H9 (cell line): ENCODE results near the gene SDHC. TPM values are rescaled to one million over a fixed set of nuclear protein-coding genes. Genes with fewer than 3 reads are reported as not detected.

Experiments used
- DNase-seq: peaks from one replicate; pipeline ENCODE4 v3.0.0-alpha.2; 2017
- H2AFZ ChIP-seq: one replicate; pipeline ENCODE4 v1.6.1; 2013; ENCODE audit warnings: mild to moderate bottlenecking, low read length, control low read depth, moderate library complexity
- H2AK5ac ChIP-seq: 2 replicates; pipeline ENCODE4 v1.6.1; 2013; ENCODE audit warnings: low read length, control low read depth, mixed read lengths; ENCODE audit not compliant: insufficient read length
- H2BK120ac ChIP-seq: one replicate; pipeline ENCODE4 v1.6.1; 2013; ENCODE audit warnings: low read depth, mild to moderate bottlenecking, low read length, control low read depth, inconsistent platforms; ENCODE audit not compliant: poor library complexity, severe bottlenecking
- H2BK12ac ChIP-seq: 2 replicates; pipeline ENCODE4 v1.6.1; 2013; ENCODE audit warnings: low read length, control low read depth, mixed read lengths, low read depth; ENCODE audit not compliant: insufficient read length
- H2BK15ac ChIP-seq: 2 replicates; pipeline ENCODE4 v1.6.1; 2013; ENCODE audit warnings: low read depth, low read length, control low read depth
- H2BK20ac ChIP-seq: one replicate; pipeline ENCODE4 v1.6.1; 2013; ENCODE audit warnings: low read depth, mild to moderate bottlenecking, low read length, control low read depth, inconsistent platforms; ENCODE audit not compliant: poor library complexity, severe bottlenecking
- H2BK5ac ChIP-seq: 2 replicates; pipeline ENCODE4 v1.6.1; 2013; ENCODE audit warnings: low read length, control low read depth, mixed read lengths; ENCODE audit not compliant: insufficient read length
- H3K14ac ChIP-seq: 2 replicates; pipeline ENCODE4 v1.6.1; 2013; ENCODE audit warnings: low read length, control low read depth; ENCODE audit not compliant: insufficient read depth
- H3K18ac ChIP-seq: 2 replicates; pipeline ENCODE4 v1.6.1; 2013; ENCODE audit warnings: low read depth, mild to moderate bottlenecking, mixed read lengths, low read length, control low read depth; ENCODE audit not compliant: insufficient read length
- H3K23ac ChIP-seq: 2 replicates; pipeline ENCODE4 v1.6.1; 2013; ENCODE audit warnings: low read length, control low read depth, mixed read lengths, low read depth; ENCODE audit not compliant: insufficient read length
- H3K23me2 ChIP-seq: 2 replicates; pipeline ENCODE4 v1.6.1; 2013; ENCODE audit warnings: low read depth, mild to moderate bottlenecking, mixed read lengths, low read length, control low read depth; ENCODE audit not compliant: insufficient read length, poor library complexity, severe bottlenecking
- H3K27ac ChIP-seq: 2 replicates; pipeline ENCODE4 v1.5.1; 2013; ENCODE audit warnings: low read length, control low read depth, mixed read lengths, low read depth; ENCODE audit not compliant: insufficient read length
- H3K27me3 ChIP-seq: 2 replicates; pipeline ENCODE4 v1.6.1; 2013; ENCODE audit warnings: low read length, control low read depth, inconsistent platforms; ENCODE audit not compliant: insufficient read depth
- H3K4ac ChIP-seq: 2 replicates; pipeline ENCODE4 v1.6.1; 2013; ENCODE audit warnings: low read depth, mild to moderate bottlenecking, control low read depth, inconsistent platforms, low read length, moderate library complexity
- H3K4me1 ChIP-seq: 2 replicates; pipeline ENCODE4 v1.6.1; 2013; ENCODE audit warnings: low read length, control low read depth, inconsistent platforms; ENCODE audit not compliant: insufficient read depth
- H3K4me2 ChIP-seq: 2 replicates; pipeline ENCODE4 v1.6.1; 2013; ENCODE audit warnings: low read length, control low read depth, mixed read lengths; ENCODE audit not compliant: insufficient read length, insufficient read depth
- H3K56ac ChIP-seq: 2 replicates; pipeline ENCODE4 v1.6.1; 2013; ENCODE audit warnings: low read depth, mild to moderate bottlenecking, mixed read lengths, low read length, control low read depth; ENCODE audit not compliant: insufficient read length
- H3K79me1 ChIP-seq: 2 replicates; pipeline ENCODE4 v1.6.1; 2013; ENCODE audit warnings: low read depth, mild to moderate bottlenecking, moderate library complexity, low read length, control low read depth, inconsistent platforms; ENCODE audit not compliant: insufficient read depth, poor library complexity, severe bottlenecking
- H3K79me2 ChIP-seq: 2 replicates; pipeline ENCODE4 v1.6.1; 2013; ENCODE audit warnings: low read length, control low read depth, inconsistent platforms; ENCODE audit not compliant: insufficient read depth
- H3K9ac ChIP-seq: 2 replicates; pipeline ENCODE4 v1.6.1; 2013; ENCODE audit warnings: low read length, control low read depth, mixed read lengths; ENCODE audit not compliant: insufficient read length; ENCODE audit errors: extremely low read depth
- H3K9me3 ChIP-seq: one replicate; pipeline ENCODE4 v1.6.1; 2013; ENCODE audit warnings: low read depth, low read length, inconsistent platforms; ENCODE audit not compliant: control insufficient read depth
- H3T11ph ChIP-seq: one replicate; pipeline ENCODE4 v1.6.1; 2013; ENCODE audit warnings: mild to moderate bottlenecking, low read length, control low read depth, inconsistent platforms
- H4K20me1 ChIP-seq: one replicate; pipeline ENCODE4 v1.6.1; 2013; ENCODE audit not compliant: control insufficient read depth, insufficient read length, insufficient read depth
- H4K5ac ChIP-seq: 2 replicates; pipeline ENCODE4 v1.6.1; 2013; ENCODE audit warnings: low read depth, mild to moderate bottlenecking, mixed read lengths, low read length, control low read depth; ENCODE audit not compliant: insufficient read length
- H4K8ac ChIP-seq: replicated peaks from 2 replicates; pipeline ENCODE4 v1.6.1; 2013; ENCODE audit warnings: low read length, control low read depth, mixed read lengths, low read depth; ENCODE audit not compliant: insufficient read length
- H4K91ac ChIP-seq: 2 replicates; pipeline ENCODE4 v1.6.1; 2013; ENCODE audit warnings: low read depth, mild to moderate bottlenecking, moderate library complexity, mixed read lengths, low read length, control low read depth; ENCODE audit not compliant: insufficient read length
- H3K27ac Mint-ChIP-seq, 3 experiments: 2 replicates in 2 of 3; 3 replicates in 1 of 3; pipeline ENCODE4 v1.8.0; 2020 to 2021; ENCODE audit warnings: mixed read lengths in 3 of 3, mild to moderate bottlenecking in 1 of 3, moderate library complexity in 1 of 3
- H3K27me3 Mint-ChIP-seq: 2 replicates; pipeline ENCODE4 v1.8.0; 2021; ENCODE audit warnings: low read depth, mild to moderate bottlenecking, moderate library complexity, mixed read lengths
- H3K36me3 Mint-ChIP-seq, 3 experiments: 2 replicates in 2 of 3; 3 replicates in 1 of 3; pipeline ENCODE4 v1.8.0; 2020 to 2021; ENCODE audit warnings: low read depth in 3 of 3, mixed read lengths in 3 of 3; ENCODE audit not compliant: insufficient read depth in 1 of 3
- H3K4me1 Mint-ChIP-seq, 2 experiments: 2 replicates each; pipeline ENCODE4 v1.8.0; 2020; ENCODE audit warnings: mixed read lengths in 2 of 2
- H3K4me3 Mint-ChIP-seq, 2 experiments: 2 replicates in 1 of 2; 3 replicates in 1 of 2; pipeline ENCODE4 v1.8.0; 2020 to 2021; ENCODE audit warnings: mild to moderate bottlenecking in 2 of 2, mixed read lengths in 2 of 2, moderate library complexity in 1 of 2
- H3K9me3 Mint-ChIP-seq, 2 experiments: 2 replicates in 1 of 2; 3 replicates in 1 of 2; pipeline ENCODE4 v1.8.0; 2020; ENCODE audit warnings: mild to moderate bottlenecking in 2 of 2, mixed read lengths in 2 of 2, moderate library complexity in 1 of 2
- CTCF ChIP-seq: fragments of 200-600 bp; sonication (generic); conservative IDR thresholded peaks from 3 replicates; pipeline ENCODE4 v1.8.0; 2021; ENCODE audit warnings: antibody characterized with exemption, mild to moderate bottlenecking
- WGBS: extraction: QIAGEN DNeasy Blood & Tissue Kit; methylation state at CpG from one replicate; pipeline ENCODE4 v1.1.7; 2013; ENCODE audit warnings: missing lambda C conversion rate, low lambda C conversion rate, mixed read lengths; ENCODE audit not compliant: insufficient read length; ENCODE audit errors: extremely low coverage; 5-methylcytosine and 5-hydroxymethylcytosine counted together
- total RNA-seq: library from RNA; stranded (reverse); gene quantifications from 2 replicates; pipeline ENCODE4 v1.2.1, GENCODE V29; 2021

SDHC gene
- total RNA-seq, 1 experiment from 2014 or later = 198 TPM

- no peak for DNase-seq
- no peak overlapping the region for H3K27ac ChIP-seq
- peaks cover 6% of the 10 kb centered on the region; the same call in 1 of the 2 replicates for H3K4me1 ChIP-seq
- H3K14ac ChIP-seq = no peak overlapping the region
- H3K79me2 ChIP-seq = no peaks in the 10 kb centered on the region
- no peak overlapping the region for H3K56ac ChIP-seq
- H4K5ac ChIP-seq = no peak overlapping the region
- H2BK5ac ChIP-seq = no peak overlapping the region
- H3T11ph ChIP-seq = no peak overlapping the region
- Mint-ChIP-seq H3K27me3 (peaks cover 3% of the 10 kb centered on the region; the same call in 1 of the 2 replicates), H3K4me3 (no peak overlapping the region; a peak in 1 of 5 replicates), H3K27ac (no peak overlapping the region), H3K36me3 (no peaks in the 10 kb centered on the region), H3K9me3 (no peaks in the 10 kb centered on the region), H3K4me1 (peaks cover 31 to 48% of the 10 kb centered on the region in 2 experiments)
- no peak overlapping the region for H3K4ac ChIP-seq
- no peak overlapping the region for H4K8ac ChIP-seq
- no peak overlapping the region for H3K4me2 ChIP-seq
- no peaks in the 10 kb centered on the region for H3K9me3 ChIP-seq
- no peaks in the 10 kb centered on the region for H3K79me1 ChIP-seq
- H2BK20ac ChIP-seq = no peak overlapping the region
- no peak overlapping the region for H3K9ac ChIP-seq
- H3K23ac ChIP-seq = no peak overlapping the region
- no peak overlapping the region for H3K18ac ChIP-seq
- no peak overlapping the region for H2BK15ac ChIP-seq
- no peaks in the 10 kb centered on the region for H4K20me1 ChIP-seq
- H2AK5ac ChIP-seq = no peak overlapping the region
- H3K27me3 ChIP-seq = no peaks in the 10 kb centered on the region
- no CpG with 5 or more reads among the region's 2 CpGs for WGBS
- H3K23me2 ChIP-seq = peaks cover 8% of the 10 kb centered on the region
- no peak overlapping the region for H2BK120ac ChIP-seq
- no peak overlapping the region for H4K91ac ChIP-seq
- TF ChIP-seq CTCF = no peak
- H2BK12ac ChIP-seq = no peak overlapping the region
- H2AFZ ChIP-seq = no peak overlapping the region
These were observed 6.1 kb upstream of the SDHC start for GRCh38 chr1:161307892-161308638.
